ENCODE measurements around the gene TEX22.

The TEX22 gene

GRCh38 chr14:105439179-105439578, 40.8 kb downstream of the TEX22 start:
- no peak for DNase-seq (ENCODE audit: low read depth in 2 of 2)

GRCh38 chr14:105439710-105440553, 41.6 kb downstream of the TEX22 start:
- no peak for DNase-seq (ENCODE audit: low read depth in 2 of 2)

- DNase-seq (ENCODE audit: low read depth in 2 of 2): no peak
Observed at GRCh38 chr14:105440554-105440900, 42.2 kb downstream of the TEX22 start.

- DNase-seq (ENCODE audit: low read depth in 2 of 2): no peak
Observed at GRCh38 chr14:105440992-105441391, 42.7 kb downstream of the TEX22 start.

- DNase-seq (ENCODE audit: low read depth in 2 of 2): no peak
Observed at GRCh38 chr14:105442125-105442524, 43.8 kb downstream of the TEX22 start.

GRCh38 chr14:105442834-105443233, 44.5 kb downstream of the TEX22 start:
- no peak for DNase-seq (ENCODE audit: low read depth in 2 of 2)

GRCh38 chr14:105444859-105445258, 46.5 kb downstream of the TEX22 start:
- no peak for DNase-seq (ENCODE audit: low read depth in 2 of 2)

- DNase-seq (ENCODE audit: low read depth in 2 of 2): no peak
Observed at GRCh38 chr14:105445290-105445689, 47.0 kb downstream of the TEX22 start.

GRCh38 chr14:105445901-105446845, 47.8 kb downstream of the TEX22 start:
- no peak for DNase-seq (ENCODE audit: low read depth in 2 of 2)

- no peak for DNase-seq (ENCODE audit: low read depth in 2 of 2)
Observed at GRCh38 chr14:105446971-105447370, 48.6 kb downstream of the TEX22 start.

GRCh38 chr14:105447651-105448640, 49.6 kb downstream of the TEX22 start:
- DNase-seq (ENCODE audit: low read depth in 2 of 2): no peak

GRCh38 chr14:105448706-105449111, 50.4 kb downstream of the TEX22 start:
- peak; percentile 47 to 58 for DNase-seq (ENCODE audit: low read depth in 2 of 2)

- no peak for DNase-seq (ENCODE audit: low read depth in 2 of 2)
Observed at GRCh38 chr14:105449276-105450122, 51.2 kb downstream of the TEX22 start.

GRCh38 chr14:105450123-105450505, 51.8 kb downstream of the TEX22 start:
- no peak for DNase-seq (ENCODE audit: low read depth in 2 of 2)

GRCh38 chr14:105450864-105451720, 52.8 kb downstream of the TEX22 start:
- no peak for DNase-seq (ENCODE audit: low read depth in 2 of 2)

- no peak for DNase-seq (ENCODE audit: low read depth in 2 of 2)
Observed at GRCh38 chr14:105452963-105453362, 54.6 kb downstream of the TEX22 start.

GRCh38 chr14:105453847-105454246, 55.5 kb downstream of the TEX22 start:
- no peak for DNase-seq (ENCODE audit: low read depth in 2 of 2)

GRCh38 chr14:105455086-105455640, 56.8 kb downstream of the TEX22 start:
- DNase-seq (ENCODE audit: low read depth in 2 of 2): no peak

All from stimulated activated CD8-positive, alpha-beta memory T cell treated with anti-CD3 and anti-CD28 coated beads, Interleukin-2, amount 100 ng/mL, for 48 hours (primary cell).